HG02870 (cell line): ENCODE results near the gene SGSM2.
A peak's percentile ranks its signal among the peaks of the same experiment; 100 is the strongest.

Source experiments
- ATAC-seq: cut with Tn5 transposase; IDR thresholded peaks from one replicate; pipeline ENCODE4 v1.9.1; 2021; ENCODE audit warnings: mild to moderate bottlenecking, moderate library complexity; ENCODE audit not compliant: unreplicated experiment

The SGSM2 gene

DNA sequence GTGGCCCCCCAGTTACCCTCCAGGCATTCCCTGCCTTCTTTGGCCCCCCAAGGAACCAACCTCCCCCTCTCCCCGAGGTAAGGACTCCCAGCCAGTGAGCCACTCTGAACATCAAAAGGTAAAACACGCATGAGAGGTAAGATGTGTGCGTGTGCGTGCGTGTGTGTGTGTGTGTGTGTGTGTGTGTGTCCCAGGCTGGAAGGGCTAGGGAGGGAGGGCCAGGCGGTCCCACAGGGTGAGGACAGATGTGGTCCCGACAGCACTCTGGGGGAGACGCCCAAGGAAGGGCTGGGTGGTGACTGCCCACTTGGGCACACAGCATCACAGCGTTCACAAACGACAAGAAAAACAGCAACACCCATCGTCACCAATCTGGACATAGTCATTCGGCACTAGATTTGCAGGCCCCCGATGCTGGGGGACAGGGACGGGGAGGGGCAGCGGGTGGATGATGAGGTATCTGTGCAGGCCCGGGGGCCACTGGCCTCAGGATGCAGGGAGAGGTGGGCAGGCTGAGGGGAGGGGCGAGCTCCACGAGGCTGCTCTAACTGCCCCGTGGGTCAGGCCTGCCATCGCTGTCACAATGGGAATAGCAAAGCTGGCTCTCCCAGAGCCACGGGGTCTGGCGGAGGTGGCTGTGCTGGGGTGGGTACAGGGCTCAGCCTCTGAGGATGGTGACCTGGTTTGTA lies 47.3 kb downstream of the SGSM2 start:
- no peak for ATAC-seq

DNA sequence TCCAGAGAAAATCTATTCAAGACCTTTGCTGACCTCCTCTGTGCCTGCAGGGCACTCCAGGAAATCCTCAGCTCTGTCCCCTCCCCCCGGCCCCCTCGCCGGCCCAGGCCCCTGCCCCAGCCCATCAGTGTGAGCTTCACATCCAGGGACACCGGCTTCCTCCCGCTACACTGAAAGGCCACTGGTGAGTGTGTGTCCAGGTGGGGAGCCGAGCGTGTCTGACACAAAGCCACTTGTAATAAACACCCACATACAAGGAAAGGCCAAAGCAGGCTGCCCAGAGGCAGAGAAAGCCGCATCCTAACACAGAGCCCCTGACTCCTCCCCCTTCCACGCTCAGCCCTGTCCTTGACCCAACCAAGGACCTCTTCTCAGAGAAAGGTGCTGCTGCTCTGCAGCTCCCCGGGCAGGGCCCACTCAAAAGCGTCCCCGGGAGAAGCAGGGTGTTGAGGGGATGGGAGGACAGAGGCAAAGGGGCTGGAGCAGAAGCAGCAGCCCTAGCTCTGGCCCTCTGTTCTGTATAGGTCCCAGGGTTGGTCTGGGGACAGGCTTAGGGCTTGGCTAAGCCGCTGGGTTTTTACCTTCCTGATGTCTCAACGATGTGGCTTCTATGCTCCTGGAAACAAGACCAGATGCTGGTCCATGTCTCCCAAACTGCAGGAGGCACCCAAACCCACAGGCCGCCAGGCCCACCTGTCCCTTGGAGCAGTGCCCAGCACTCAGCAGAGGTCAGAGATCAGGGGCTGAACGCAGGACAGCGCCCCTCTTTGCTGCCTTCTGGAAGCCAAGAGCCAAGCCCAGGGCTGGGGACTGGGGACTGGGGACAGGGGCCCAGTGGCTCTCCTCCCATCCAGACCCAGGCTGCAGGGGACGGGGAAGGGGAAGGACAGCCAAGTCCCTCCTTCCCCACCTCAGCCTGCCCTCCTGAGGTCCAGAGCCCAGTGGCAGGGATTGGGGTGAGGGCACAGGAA lies 48.2 kb downstream of the SGSM2 start:
- ATAC-seq = no peak

DNA sequence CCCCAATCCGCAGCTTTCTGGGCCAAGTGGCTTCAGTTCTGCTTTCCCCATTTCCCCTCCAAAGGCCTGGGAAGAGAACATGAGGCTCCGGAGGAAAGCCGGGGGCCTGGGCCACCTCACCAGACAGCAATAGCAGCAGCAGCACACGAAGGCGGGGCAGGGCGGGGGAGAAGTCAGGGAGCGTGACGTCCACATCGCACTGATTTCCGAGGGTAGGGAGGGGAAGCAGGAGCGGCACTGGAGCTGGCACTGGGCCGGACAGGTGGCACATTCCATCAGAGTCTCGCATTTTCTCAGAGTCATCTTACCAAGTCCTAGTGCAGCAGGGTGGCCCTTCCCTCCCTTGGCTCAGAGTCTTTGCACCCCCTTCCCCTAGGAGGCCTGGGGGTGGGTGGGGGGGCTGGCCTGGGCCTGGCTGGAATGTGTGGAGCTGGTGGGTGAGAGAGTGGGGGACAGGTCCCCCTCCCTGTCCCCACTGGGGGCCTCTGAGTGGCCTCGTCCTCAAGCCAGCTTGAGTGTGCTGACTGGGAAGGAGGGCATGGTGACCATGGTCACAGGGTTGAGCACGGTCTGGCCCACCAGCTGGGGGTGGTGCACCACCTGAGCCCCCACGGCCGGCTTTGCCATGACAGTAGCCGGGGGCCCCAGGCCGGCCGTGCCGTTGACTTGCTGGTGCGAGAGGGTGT lies 49.2 kb downstream of the SGSM2 start:
- ATAC-seq = no peak

DNA sequence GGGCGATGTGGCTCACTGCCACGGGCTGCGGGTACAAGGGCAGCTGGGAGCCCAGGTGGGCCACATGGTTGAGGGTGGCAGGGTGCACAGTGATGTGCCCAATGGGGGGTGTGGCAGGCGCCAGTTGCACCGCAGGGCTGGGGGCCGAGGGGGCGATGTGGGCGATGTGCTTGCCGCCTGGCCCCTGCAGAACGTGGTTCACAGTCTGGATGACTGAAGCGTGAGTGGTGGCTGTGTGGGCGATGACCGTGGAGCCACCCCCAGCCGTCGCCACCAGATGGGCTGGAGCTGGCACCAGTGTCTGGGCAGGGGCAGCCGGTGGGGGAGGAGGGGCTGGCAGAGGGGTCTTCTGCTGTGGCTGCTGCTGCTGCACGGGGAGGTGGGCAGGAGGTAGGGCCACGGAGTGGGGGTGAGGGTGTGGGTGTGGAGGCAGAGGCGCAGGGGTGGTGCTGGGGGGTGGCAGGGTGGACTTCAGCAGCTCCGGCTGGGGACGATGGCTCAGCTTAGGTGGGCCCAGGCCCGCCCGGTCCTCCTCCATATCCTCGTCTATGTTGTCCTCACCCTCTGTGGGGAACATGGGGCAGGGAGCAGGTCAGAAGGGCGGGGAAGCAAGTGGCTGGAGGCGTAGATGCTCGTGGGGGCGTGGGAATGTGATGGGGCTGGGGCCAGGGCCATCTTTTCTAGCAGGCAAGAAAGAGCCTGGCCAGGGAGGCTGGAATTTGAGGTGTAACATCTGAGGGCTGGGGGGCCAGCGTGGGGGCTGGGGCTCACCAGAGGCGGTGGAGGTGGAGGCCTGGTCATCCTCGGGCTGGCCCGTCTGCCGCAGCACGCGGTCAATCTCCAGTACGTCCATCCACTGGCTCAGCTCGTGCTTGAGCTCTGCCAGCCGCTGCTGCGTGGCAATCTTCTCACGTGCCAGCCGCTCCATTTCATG lies 50.1 kb downstream of the SGSM2 start:
- ATAC-seq = no peak

DNA sequence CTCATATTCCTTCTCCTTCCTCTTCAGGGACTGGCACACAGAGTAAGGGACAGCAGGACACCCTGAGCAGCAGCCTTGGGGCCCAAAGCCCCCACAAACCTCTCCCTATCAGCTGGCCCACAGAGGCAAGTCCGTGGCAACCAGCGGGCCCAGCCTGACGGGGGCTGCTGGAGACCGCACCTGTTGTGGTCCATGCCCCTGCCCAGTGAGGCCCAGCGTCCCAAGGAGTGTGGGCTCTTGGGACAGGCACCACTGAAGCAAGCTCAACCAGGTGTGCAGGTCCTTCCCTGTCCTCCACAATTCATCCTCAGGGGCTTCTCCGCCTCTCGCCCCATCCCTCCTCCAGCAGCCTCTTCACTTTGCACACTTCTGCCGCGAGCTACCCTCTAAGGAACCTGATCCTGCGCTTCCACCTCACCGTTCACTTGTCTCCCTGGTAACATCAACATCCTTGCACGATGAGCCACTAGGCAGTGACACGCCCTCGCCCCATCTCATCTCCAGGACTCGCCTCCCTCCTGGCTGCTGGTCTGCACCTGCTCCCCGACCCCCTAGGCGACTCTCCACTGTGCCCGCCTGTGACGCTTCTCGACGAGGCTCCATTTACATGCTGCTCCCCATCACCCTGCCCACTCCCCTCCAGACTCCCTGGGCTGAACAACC lies 50.9 kb downstream of the SGSM2 start:
- no peak for ATAC-seq

DNA sequence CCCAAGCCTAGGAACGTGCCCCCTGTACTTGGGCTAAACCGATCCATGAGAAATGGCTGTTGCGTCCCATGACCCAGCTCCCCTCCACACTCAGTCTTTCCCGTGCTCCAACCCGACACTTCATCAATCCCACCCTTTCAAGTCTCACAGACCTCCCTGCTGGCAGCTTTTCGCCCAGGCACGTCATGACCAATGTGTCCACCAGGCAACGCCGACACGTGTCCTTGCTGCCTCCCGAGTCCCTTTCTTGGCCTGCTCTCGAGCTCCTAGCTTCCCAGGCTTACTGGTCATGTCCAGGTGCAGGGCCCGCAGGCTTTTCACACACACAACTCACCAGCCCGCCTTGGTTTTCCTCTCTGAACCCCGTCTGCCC lies 51.4 kb downstream of the SGSM2 start:
- ATAC-seq = no peak

DNA sequence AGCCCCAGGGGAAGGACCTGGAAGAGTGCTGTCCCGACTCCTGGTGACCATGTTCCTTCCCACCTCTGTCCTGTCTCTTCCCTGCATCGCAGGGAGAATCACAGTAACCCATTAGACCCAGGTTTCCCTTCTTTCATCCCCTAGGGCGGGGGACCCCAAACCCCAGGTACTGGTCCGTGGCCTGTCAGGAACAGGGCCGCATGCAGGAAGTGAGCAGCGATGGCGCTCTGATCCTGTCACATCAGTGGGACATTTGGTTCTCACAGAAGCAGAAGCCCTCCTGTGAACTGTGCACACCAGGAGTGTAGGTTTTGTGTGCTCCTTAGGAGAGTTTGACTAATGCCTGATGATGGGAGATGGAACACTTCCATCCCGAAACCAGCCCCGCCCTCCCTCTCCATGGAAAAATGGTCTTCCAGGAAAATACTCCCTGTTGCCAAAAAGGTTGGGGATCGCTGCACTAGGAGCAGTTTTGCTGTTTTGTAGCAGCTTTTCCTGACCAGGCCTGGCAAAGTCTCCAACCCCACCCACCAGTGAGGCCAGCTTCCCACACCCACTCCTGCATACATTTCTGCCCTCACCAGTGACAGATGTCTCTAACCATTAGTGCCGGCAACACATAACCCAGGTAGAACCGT lies 53.0 kb downstream of the SGSM2 start:
- no peak for ATAC-seq

DNA sequence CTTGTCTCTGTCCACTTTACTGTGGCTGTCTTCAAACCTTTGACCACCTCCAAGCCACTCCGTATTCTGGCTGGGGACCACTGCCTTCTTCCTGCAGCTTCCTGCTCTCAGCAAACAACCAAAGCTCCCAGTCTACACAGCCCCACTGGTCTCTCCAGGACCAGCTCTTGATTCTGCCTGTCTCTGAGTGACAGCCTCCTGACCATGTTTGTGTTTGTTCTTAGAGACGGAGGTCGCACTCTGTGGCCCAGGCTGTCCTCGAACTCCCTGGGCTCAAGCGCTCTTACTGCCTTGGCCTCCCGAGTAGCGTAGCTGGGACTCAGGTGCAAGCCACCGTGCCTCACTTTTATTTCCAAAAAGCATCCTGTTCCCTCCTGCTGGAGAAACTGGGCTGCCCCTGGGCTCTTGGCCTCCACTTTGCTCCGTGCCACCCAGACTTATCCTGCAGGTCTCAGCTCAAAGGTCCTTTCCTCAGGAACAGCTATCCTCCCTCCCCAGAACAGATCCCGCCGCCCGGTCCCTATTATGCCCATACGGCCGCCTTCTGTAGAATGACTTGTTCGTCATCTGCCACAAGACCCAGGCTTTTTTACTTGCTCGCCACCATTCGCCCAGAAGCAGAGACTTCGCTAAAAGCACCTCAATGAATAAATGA lies 54.4 kb downstream of the SGSM2 start:
- no peak for ATAC-seq

DNA sequence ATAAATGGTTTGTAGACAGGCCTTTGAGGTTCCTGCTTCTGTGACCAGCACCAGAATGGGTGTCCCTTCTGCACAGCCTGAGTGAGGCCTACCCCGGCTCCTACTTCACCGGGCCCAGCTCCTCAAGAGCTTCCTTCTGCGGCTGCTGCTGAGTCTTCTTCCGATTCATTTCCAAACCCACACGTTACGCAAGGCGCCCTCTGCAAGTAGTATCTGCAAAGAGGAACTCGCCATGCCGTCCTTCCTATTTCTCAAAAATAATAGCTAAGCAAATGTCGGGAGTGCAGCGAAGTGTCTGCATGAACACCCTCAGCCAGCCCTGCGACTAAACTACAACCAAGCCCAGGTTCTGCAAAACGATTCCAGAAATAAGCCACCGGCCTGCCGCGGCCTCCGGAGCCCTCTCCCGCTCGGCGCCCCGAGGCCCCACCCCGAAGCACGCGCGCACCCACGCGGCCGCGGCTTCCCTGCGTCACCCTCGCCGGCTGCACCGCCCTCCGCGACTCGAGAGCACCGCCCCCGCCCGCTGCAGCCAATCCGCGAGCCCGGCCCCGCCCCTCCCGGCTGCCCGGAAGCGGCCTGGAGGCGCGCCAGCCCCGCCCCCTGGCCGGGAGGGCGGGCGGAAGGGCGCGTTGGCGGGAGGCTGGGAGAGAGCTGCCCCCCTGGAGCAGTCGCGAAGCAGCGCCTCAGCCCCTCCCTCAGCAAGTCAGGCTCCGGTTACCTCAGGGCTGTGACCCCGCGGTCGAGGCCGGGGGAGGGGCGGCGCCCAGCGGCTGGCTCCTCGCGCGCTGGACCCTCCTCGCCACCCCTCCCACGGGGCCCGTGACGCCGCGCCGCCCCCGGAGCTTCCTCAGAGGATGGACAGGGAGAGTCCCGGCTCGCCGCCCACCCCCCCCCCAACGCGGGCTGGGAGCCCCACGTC lies 55.2 kb downstream of the SGSM2 start:
- ATAC-seq = peak; percentile 47

DNA sequence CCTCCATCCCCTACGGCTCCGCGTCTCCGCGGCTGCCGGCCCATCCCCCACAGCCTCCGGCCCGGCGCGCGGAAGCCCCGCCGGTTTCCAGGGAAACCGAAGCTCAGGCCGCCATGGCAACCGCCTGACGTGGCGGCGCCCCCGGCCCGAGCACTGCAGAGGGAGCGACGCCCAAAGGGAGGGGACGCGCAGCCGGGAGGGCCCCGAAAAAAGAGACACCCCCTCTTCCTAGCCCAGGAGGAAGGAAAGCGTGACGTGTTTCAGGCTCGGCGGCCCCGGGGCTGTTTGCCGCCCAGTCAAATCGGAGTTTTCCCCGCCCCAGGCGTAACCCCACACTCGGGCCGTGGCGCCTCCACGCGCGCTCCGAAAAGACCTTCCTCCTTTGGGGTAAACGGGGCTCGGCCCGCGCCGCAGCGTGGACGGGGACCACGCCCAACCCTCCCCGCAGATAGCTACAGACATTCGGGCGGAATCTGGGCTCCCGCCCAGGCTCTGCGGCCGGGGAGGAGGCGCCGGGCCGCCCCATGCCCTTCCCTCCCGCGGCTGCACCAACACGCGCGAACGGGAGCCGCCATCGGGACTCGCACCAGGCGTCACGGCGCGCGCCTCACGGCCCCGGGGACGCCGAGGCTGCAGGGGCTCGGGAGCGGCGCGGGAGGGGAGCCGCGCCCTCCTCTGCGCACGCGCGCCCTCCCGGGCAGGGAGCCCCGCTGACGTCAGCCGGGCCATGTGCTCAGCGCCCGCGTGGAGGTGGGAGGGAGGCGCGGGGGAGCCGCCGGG lies 56.1 kb downstream of the SGSM2 start:
- peak; percentile 32 for ATAC-seq

DNA sequence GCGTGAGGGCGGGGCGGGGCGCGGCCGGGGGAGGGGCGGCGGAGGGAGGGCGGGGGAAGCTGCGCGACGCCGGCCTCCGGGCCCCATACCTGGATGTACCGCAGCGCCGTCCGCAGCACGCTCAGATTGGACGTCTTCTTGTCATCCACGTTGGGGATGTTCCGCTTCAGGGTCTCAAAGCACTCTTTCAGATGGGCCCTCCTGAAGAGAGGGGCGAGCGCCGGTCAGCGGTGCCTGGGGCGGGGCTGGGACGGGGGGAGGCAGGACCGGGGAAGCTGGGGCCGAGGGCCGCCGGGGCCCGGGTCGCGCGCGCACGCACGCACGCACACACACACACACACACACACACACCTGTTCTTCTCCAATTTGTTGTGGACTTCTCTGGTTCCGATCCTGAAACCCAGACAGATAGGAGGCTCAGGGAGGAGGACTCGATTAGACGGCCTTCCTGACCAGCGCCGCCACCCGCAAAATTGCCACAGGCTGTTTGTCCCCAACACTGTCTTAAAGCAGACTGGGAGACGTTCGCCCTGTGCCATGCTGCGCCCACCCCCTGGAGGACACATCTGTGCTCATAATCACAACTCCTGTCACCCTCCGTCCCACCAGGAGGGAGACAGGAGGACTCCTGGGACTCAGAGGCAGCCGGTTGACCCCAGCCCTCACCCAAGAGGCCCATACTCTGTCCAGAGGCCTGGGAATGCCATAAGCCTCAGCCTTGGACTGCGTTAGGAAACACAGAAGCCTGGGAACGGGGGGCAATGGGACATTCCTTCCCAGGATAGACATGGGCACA lies 56.9 kb downstream of the SGSM2 start:
- no peak for ATAC-seq

DNA sequence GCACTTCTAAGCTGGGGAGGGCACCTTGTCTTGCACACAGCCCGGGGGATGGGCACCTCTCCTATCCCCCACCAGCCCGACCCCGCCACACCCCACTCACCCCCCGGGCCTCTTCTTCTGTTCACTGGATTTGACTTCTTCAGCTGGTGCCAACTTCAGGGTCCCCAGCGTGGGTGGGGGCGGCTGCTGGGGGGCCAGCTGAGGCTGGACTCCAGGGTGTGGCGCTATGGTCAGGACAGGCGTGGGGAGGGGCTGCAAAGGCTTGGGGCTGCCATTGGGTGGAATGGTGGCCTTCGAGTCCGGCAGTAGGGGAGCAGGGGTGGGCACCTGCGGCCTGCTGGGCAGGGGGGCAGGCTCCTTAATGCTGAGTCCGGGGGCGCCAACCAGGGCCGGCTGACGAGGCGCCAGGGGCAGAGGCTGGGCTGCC lies 57.5 kb downstream of the SGSM2 start:
- ATAC-seq = no peak

DNA sequence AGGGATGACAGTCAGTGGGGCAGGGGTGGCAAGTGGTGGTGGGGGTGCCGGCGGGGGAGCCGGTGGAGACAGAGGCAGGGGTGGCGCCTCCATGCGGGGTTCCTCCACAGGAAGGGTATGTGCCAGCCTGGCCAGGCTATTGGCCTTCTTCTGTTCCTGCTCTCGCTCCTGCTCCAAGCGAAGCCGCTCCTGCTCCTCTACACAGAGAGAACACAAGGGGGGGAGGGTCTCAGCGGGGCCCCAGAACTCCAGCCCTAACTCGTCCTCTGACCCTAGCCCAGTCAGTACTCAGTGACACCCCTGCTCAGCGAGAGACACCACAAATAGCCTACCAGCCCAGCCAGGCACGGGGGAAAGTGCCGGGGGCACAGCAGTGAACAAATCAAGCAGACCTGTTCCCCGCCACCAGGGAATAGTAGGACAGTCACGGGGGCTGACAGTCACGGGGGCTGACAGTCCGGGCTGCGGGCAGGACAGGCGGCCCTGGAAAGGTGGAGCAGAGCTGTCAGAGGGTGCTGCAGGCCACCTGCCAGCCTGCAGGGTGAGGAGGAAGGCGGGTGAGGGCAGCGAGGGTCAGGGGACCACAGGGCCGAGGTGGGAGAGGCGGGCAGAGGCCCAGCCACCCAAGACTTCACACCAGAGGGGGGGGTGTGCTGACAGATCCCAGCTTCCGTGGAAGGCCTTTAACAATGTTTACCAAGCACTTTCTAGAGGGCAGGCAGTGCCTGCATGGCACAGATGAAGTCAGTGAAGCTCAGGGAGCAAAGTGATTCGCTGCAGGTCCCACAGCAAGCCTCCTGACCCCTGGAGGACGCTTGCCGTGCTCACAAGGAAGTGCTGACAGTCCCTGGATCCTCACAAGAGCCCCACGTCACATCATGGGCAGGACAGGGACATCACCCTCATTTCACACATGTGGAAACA lies 58.2 kb downstream of the SGSM2 start:
- ATAC-seq = no peak

DNA sequence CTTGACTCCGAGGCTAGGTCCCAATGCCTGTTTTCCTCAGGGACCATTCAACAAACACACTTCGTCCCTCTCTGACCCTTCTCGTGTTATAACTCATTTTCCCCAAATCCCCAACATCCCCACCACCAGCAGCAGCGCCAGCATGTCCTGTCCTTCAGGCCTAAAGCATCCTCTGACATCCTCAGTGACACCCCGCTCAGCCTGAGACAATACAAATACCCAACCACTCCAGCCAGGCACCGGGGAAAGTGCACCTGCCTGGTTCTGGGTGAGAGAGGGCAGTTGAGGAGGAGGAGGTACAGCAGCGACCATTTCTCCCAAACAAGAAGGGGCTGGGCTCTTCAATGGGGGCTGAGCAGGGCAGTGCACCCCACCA lies 58.9 kb downstream of the SGSM2 start:
- no peak for ATAC-seq

DNA sequence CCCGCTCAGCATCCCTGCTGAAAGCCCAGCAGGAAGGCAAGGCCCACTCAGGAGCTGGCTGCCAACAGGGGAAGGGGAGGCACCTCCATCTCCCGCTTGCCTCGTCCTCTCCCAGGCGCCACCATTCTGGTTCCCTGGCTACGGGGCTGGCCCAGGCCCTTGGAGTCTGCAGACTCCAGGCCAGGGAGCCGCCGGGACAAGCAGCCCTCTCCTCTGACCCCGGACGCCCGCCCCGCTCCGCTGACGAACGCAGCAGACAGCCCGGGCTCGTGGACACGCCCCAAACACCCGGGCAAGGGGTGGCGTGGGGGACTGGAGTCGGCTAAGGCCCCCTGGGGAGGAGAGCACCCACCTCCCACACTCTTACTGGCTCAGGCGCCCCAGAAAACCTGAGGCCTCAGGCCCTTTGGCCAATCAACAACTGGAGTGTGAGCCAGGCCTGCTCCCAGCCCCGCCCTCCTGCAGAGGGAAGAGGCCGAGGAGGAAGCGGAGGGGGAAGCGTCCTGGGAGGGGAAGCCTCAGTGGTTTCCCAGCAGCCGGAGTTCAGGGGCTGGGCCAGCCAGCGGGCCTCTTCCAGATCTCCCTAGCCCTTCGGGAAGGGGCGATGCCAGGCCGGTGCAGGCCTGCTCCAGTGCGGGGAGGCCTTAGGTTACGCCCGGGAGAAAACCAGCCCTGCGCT lies 59.4 kb downstream of the SGSM2 start:
- ATAC-seq = no peak
